ENCODE measurements around the gene LHX6. TPM values are rescaled to one million over a fixed set of nuclear protein-coding genes. Genes with fewer than 3 reads are reported as not detected.

The LHX6 gene
- total RNA-seq, 1 donor from 2014 or later = 8.1 TPM

GRCh38 chr9:122173670-122174069 is 55.1 kb downstream of the LHX6 start:
- no peak overlapping the region for H3K4me3 ChIP-seq
- no peaks in the 10 kb centered on the region for H3K36me3 ChIP-seq
- no peaks in the 10 kb centered on the region for H3K9me3 ChIP-seq
- DNase-seq = no peak
- no peak overlapping the region for H3K27ac ChIP-seq
- ATAC-seq = no peak
- TF ChIP-seq CTCF (IDR thresholded peaks at IDR 0.05) = no peak
- H3K27me3 ChIP-seq (ENCODE audit: low read depth) = peaks cover 8% of the 10 kb centered on the region
- H3K4me1 ChIP-seq = no peaks in the 10 kb centered on the region
- intact Hi-C loops (cut with DNase I) = no loop called here

- ATAC-seq = no peak
- Histone ChIP-seq H3K27me3 (ENCODE audit: low read depth) (peaks cover 8% of the 10 kb centered on the region), H3K4me3 (no peak overlapping the region), H3K36me3 (no peaks in the 10 kb centered on the region), H3K4me1 (no peaks in the 10 kb centered on the region), H3K27ac (no peak overlapping the region), H3K9me3 (no peaks in the 10 kb centered on the region)
- no peak for TF ChIP-seq CTCF (IDR thresholded peaks at IDR 0.05)
- intact Hi-C loops (cut with DNase I) = no loop called here
- no peak for DNase-seq
Measured at GRCh38 chr9:122172131-122172530, 56.6 kb downstream of the LHX6 start.

- Histone ChIP-seq H3K36me3 (no peaks in the 10 kb centered on the region), H3K27me3 (ENCODE audit: low read depth) (peaks cover 5% of the 10 kb centered on the region), H3K9me3 (no peaks in the 10 kb centered on the region), H3K27ac (no peak overlapping the region), H3K4me1 (no peaks in the 10 kb centered on the region), H3K4me3 (no peak overlapping the region)
- intact Hi-C loops (cut with DNase I) = no loop called here
- no peak for TF ChIP-seq CTCF (IDR thresholded peaks at IDR 0.05)
- DNase-seq (no peak), ATAC-seq (no peak)
Measured at GRCh38 chr9:122168356-122168755, 60.4 kb downstream of the LHX6 start.

- H3K27me3 ChIP-seq (ENCODE audit: low read depth) = no peaks in the 10 kb centered on the region
- intact Hi-C loops (cut with DNase I) = no loop called here
- H3K9me3 ChIP-seq = no peaks in the 10 kb centered on the region
- H3K4me3 ChIP-seq = no peak overlapping the region
- no peaks in the 10 kb centered on the region for H3K36me3 ChIP-seq
- H3K4me1 ChIP-seq = no peaks in the 10 kb centered on the region
- DNase-seq (no peak), ATAC-seq (no peak)
- TF ChIP-seq CTCF (IDR thresholded peaks at IDR 0.05) = no peak
- H3K27ac ChIP-seq = no peak overlapping the region
Measured at GRCh38 chr9:122164286-122164685, 64.5 kb downstream of the LHX6 start.

- Histone ChIP-seq H3K4me1 (peaks cover 16% of the 10 kb centered on the region), H3K4me3 (no peak overlapping the region), H3K36me3 (no peaks in the 10 kb centered on the region), H3K9me3 (no peaks in the 10 kb centered on the region), H3K27me3 (ENCODE audit: low read depth) (no peaks in the 10 kb centered on the region), H3K27ac (no peak overlapping the region)
- ATAC-seq (no peak), DNase-seq (no peak)
- intact Hi-C loops (cut with DNase I) = no loop called here
- no peak for TF ChIP-seq CTCF (IDR thresholded peaks at IDR 0.05)
Measured at GRCh38 chr9:122162415-122162814, 66.3 kb downstream of the LHX6 start.

- TF ChIP-seq CTCF (IDR thresholded peaks at IDR 0.05) = no peak
- peak overlapping the region; percentile 91 for H3K27ac ChIP-seq
- H3K4me1 ChIP-seq = peaks cover 28% of the 10 kb centered on the region
- peak overlapping the region; percentile 98 for H3K4me3 ChIP-seq
- no peaks in the 10 kb centered on the region for H3K36me3 ChIP-seq
- no peaks in the 10 kb centered on the region for H3K27me3 ChIP-seq (ENCODE audit: low read depth)
- DNase-seq (no peak), ATAC-seq (no peak)
- no peaks in the 10 kb centered on the region for H3K9me3 ChIP-seq
- intact Hi-C loops (cut with DNase I) = no loop called here
Measured at GRCh38 chr9:122159925-122160246, 68.9 kb downstream of the LHX6 start.
